Upper lobe of right lung (tissue), 1 donor: ENCODE results near the gene DNAH8. TPM values are rescaled to one million over a fixed set of nuclear protein-coding genes. Genes with fewer than 3 reads are reported as not detected.

Experiments
- ATAC-seq: fragments of 200-7000 bp; cut with Tn5 transposase; one replicate; pipeline ENCODE4 v1.9.1; 2020; ENCODE audit warnings: mild to moderate bottlenecking, moderate library complexity
- DNase-seq: peaks from one replicate; pipeline ENCODE4 v3.0.0-alpha.2; 2020
- H3K27ac ChIP-seq: fragments of 200-600 bp; one replicate; pipeline ENCODE4 v1.8.0; 2022
- H3K27me3 ChIP-seq: fragments of 200-600 bp; one replicate; pipeline ENCODE4 v1.8.0; 2022; ENCODE audit warnings: mild to moderate bottlenecking
- H3K36me3 ChIP-seq: fragments of 200-600 bp; one replicate; pipeline ENCODE4 v1.8.0; 2022
- H3K4me1 ChIP-seq: fragments of 200-600 bp; one replicate; pipeline ENCODE4 v1.8.0; 2022
- H3K4me3 ChIP-seq: fragments of 200-600 bp; one replicate; pipeline ENCODE4 v1.8.0; 2022; ENCODE audit warnings: mild to moderate bottlenecking
- H3K9me3 ChIP-seq: fragments of 200-600 bp; one replicate; pipeline ENCODE4 v1.8.0; 2022
- intact Hi-C: fragments of 100-400 bp; cut with DNase I; formaldehyde crosslinking; loops from one replicate; pipeline ENCODE4 v1.11.0; 2022
- total RNA-seq: library from RNA; stranded (reverse); fragmentation: NEBNext Ultra II Directional; extraction: Animal tissue kit (Norgen Biotek cat#: 25700); gene quantifications from one replicate; pipeline ENCODE4 v1.2.1, GENCODE V29; 2021
- TF ChIP-seq, protein P1 (sequence below): fragments of 200-600 bp; IDR thresholded peaks from one replicate; pipeline ENCODE4 v1.8.0; 2022; ENCODE audit warnings: antibody characterized with exemption
- donor health status: DM: no; HTN: yes; CAD: no; lungs with severe emphysema.

DNAH8 gene
- total RNA-seq, 1 donor from 2014 or later, result 0.17 TPM

DNA sequence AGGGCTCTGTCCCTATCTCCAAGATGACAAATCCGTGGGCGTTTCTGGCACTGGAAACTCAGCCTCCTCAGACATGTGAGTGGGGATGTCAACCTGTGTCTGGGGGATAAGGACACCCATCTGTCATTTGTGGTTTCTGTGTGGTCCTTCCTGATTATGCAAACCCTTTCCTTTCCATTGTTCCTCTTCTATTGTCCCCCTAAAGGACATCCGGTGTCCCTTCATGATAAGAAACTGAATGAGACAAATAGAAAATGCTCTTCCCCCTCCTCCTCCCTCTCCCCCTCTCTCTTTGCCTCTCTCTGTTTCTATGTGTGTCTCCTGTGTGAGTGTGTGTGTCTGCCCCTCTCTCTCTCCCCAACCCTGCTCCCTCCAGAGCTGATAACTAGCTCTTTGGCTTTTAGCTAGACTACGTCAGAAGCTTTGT lies 322.0 kb downstream of the DNAH8 start:
- TF ChIP-seq, protein P1, sequence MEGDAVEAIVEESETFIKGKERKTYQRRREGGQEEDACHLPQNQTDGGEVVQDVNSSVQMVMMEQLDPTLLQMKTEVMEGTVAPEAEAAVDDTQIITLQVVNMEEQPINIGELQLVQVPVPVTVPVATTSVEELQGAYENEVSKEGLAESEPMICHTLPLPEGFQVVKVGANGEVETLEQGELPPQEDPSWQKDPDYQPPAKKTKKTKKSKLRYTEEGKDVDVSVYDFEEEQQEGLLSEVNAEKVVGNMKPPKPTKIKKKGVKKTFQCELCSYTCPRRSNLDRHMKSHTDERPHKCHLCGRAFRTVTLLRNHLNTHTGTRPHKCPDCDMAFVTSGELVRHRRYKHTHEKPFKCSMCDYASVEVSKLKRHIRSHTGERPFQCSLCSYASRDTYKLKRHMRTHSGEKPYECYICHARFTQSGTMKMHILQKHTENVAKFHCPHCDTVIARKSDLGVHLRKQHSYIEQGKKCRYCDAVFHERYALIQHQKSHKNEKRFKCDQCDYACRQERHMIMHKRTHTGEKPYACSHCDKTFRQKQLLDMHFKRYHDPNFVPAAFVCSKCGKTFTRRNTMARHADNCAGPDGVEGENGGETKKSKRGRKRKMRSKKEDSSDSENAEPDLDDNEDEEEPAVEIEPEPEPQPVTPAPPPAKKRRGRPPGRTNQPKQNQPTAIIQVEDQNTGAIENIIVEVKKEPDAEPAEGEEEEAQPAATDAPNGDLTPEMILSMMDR, result no peak
- DNase-seq (no peak), ATAC-seq (no peak)
- intact Hi-C loops, result no loop called here
- H3K4me1 ChIP-seq, result no peaks in the 10 kb centered on the region
- H3K9me3 ChIP-seq, result no peaks in the 10 kb centered on the region
- H3K36me3 ChIP-seq, result no peaks in the 10 kb centered on the region
- H3K27ac ChIP-seq, result no peak overlapping the region
- no peak overlapping the region for H3K4me3 ChIP-seq
- peaks cover 27% of the 10 kb centered on the region for H3K27me3 ChIP-seq

DNA sequence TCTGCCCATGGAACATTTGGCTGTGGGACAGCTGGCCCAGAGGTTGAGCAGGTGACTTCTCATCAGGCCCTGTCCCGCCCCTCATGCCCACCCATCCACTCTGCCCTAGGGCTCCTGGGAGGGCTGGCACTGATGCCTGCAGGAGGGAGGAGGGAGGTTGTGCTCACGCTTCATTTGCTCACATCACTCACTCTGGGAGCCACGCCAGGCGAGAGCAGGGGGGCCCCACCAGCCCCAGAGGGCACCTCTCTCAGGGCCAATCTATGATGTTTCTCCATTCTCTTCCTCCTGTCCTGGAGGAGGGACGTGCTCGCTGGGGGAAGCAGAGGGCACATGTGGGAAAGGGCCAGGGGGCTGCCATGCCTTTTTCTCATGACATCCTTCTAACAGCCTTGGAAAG lies 322.6 kb downstream of the DNAH8 start:
- H3K27ac ChIP-seq, result no peak overlapping the region
- no peak overlapping the region for H3K4me3 ChIP-seq
- intact Hi-C loops, result no loop called here
- no peaks in the 10 kb centered on the region for H3K36me3 ChIP-seq
- H3K27me3 ChIP-seq, result peaks cover 27% of the 10 kb centered on the region
- no peaks in the 10 kb centered on the region for H3K9me3 ChIP-seq
- no peak for DNase-seq
- TF ChIP-seq, protein P1, result no peak
- no peak for ATAC-seq
- no peaks in the 10 kb centered on the region for H3K4me1 ChIP-seq

- Histone ChIP-seq H3K4me1 (no peaks in the 10 kb centered on the region), H3K9me3 (no peaks in the 10 kb centered on the region), H3K27ac (no peak overlapping the region), H3K27me3 (peaks cover 27% of the 10 kb centered on the region), H3K36me3 (no peaks in the 10 kb centered on the region), H3K4me3 (no peak overlapping the region)
- intact Hi-C loops, result no loop called here
- DNase-seq, result no peak
- TF ChIP-seq, protein P1, result no peak
- ATAC-seq, result no peak
These were observed 325.1 kb downstream of the DNAH8 start for GRCh38 chr6:39040080-39040673.

DNA sequence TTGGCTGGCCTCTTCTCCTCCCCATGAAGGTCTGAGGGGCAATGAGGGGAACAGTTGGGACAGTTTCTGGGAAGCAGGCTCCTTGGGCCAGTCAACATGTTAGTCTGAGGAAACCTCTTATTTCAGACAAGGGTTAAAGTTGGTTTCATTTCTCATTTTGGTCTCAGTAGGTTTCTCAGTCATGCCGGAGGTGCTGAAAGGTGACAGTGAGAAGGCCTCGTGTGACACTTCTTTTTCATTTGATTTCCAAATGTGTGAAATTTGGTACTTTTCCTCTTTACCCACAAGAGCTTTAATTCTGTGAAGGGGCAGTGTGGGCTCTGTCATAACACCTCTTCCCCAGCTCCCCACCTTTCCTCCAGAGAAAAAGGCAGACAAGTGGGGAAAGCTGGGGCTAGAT lies 326.0 kb downstream of the DNAH8 start:
- ATAC-seq (no peak), DNase-seq (no peak)
- Histone ChIP-seq H3K27ac (no peak overlapping the region), H3K4me3 (no peak overlapping the region), H3K4me1 (no peaks in the 10 kb centered on the region), H3K36me3 (no peaks in the 10 kb centered on the region), H3K9me3 (no peaks in the 10 kb centered on the region), H3K27me3 (peaks cover 20% of the 10 kb centered on the region)
- intact Hi-C loops, result no loop called here
- TF ChIP-seq, protein P1, result no peak

DNA sequence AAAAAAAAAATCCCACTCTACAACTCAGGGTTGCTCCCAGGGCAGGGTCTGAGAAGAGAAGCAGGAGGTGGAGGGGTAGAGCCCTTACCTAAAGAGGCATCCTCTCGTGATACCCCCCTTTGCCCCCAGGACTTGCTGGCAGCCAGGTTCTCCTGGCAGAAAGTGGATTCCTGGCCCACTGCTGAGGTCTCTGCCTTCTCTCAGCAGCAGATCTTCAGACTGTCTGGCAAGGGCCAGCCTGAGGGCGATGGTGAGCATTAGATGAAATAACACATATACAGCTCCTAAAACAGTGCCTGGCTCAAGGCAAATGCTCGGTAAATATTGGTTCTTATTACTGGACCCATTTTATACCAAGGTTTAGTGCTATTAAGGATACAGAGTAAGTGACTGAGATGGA lies 328.7 kb downstream of the DNAH8 start:
- no peak for ATAC-seq
- no peak for DNase-seq
- TF ChIP-seq, protein P1, result no peak
- intact Hi-C loops, result no loop called here
- Histone ChIP-seq H3K27me3 (peaks cover 30% of the 10 kb centered on the region), H3K27ac (no peak overlapping the region), H3K4me1 (peaks cover 3% of the 10 kb centered on the region), H3K9me3 (no peaks in the 10 kb centered on the region), H3K4me3 (no peak overlapping the region), H3K36me3 (no peaks in the 10 kb centered on the region)

GRCh38 chr6:39044181-39044580 lies 329.1 kb downstream of the DNAH8 start:
- H3K27ac ChIP-seq, result no peak overlapping the region
- DNase-seq, result no peak
- peaks cover 6% of the 10 kb centered on the region for H3K4me1 ChIP-seq
- TF ChIP-seq, protein P1, result no peak
- H3K9me3 ChIP-seq, result no peaks in the 10 kb centered on the region
- H3K4me3 ChIP-seq, result no peak overlapping the region
- intact Hi-C loops, result no loop called here
- ATAC-seq, result no peak
- H3K27me3 ChIP-seq, result peaks cover 32% of the 10 kb centered on the region
- H3K36me3 ChIP-seq, result no peaks in the 10 kb centered on the region
